Measurements from ENCODE around the gene ZBTB7B.

Gene ZBTB7B

DNA sequence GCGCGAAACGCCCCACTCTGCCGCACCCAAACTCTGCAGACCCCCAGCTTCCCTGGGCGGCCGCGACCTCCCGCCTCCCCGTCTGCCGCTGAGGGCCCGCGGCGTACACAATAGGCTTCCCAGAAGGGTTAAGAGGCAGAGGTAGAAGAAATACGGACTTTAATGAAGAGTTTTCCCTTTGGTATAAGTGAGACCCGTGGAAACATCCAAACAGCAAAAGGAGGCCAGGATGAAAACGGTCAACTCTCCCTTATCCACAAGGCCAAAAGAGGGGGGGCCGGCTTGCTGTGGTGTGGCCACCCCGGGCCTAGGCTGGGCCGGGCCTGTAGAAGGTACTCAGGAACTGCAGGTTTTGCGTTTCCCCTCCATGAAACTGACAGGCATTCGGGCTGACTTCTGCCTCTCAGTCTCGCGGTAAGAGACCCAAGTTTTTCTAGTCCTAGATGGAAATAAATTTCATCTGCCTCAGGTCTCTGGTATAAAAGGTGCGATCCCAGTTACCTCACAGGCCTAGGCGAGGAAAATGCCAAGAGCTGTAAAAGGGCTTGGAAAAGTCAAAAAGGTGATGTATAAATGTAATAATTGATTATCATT is 40.3 kb upstream of the ZBTB7B start:
- Mint-ChIP-seq H3K36me3 (peaks cover 81% of the 10 kb centered on the region), H3K4me1 (peaks cover 47% of the 10 kb centered on the region), H3K4me3 (peak overlapping the region; percentile 80), H3K9me3 (no peaks in the 10 kb centered on the region), H3K27ac (peak overlapping the region; percentile 81)
- no peak for DNase-seq (ENCODE audit: low spot score in 2 of 2)
- ATAC-seq = peak; percentile 20

DNA sequence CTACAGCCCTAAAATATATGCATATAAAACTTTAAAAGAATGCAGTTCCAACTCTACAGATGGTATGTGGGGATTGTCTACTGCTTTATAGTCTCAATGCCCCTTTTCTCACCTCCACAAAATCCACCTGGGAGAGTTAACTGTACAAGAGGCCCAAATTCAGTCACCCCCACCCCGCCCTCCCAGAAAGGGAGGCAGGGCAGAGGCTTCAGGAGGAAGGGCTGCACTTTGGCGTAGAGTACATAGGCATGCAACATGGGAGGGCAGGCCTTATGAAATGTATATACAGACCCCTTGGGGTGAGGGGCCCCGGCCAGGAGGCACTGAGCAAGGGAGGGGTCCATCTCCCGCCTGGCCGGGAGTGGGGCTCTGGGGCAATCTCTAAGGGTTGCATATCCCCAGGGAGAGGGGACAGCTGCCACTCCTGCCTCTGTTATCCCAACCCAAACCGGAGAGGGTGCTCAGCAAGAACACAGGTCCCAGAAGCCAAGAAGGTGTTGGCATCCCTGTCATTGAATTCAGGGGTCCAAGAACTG is 39.7 kb upstream of the ZBTB7B start:
- Mint-ChIP-seq H3K4me1 (peaks cover 52% of the 10 kb centered on the region), H3K9me3 (no peaks in the 10 kb centered on the region), H3K36me3 (peaks cover 81% of the 10 kb centered on the region), H3K4me3 (peak overlapping the region; percentile 80), H3K27ac (peak overlapping the region; percentile 81)
- no peak for DNase-seq (ENCODE audit: low spot score in 2 of 2)
- no peak for ATAC-seq

DNA sequence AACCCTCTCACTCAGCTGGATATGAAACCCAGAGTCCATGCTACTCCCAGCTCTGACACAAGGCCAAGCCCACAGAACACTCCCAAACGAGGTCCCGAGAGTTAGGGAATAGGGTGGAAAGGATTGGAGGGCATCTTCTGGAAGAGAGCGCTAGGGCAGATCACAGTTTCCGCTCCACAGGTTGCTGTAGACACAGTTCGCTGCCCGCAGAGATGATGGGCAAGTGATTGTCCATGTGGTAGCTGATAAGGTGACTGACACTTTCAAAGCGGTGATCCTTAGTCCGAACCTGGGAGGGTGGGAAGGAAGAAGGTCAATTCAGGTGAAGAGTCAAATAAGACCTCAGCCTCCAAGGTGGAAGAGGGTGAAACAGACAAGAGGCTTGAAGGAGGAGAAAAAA is 39.0 kb upstream of the ZBTB7B start:
- ATAC-seq (no peak), DNase-seq (ENCODE audit: low spot score in 2 of 2) (no peak)
- Mint-ChIP-seq H3K36me3 (peaks cover 81% of the 10 kb centered on the region), H3K27ac (peak overlapping the region; percentile 30), H3K4me1 (peaks cover 60% of the 10 kb centered on the region), H3K9me3 (no peaks in the 10 kb centered on the region), H3K4me3 (no peak overlapping the region)

DNA sequence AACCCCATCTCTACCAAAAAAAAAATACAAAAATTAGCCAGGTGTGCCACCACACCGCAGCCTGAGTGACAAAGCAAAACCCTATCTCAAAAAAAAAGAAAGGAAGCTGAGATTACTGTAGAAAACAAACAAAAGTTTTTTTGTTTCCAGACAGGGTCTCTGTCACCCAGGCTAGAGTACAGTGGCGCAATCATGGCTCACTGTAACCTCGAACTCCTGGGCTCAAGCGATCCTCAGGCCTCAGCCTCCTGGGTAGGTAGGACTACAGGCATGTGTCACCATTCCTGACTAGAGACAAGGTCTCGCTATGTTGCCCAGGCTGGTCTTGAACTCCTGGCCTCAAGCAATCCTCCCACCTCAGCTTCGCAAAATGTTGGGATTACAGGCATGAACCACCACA is 38.2 kb upstream of the ZBTB7B start:
- peak overlapping the region; percentile 30 for H3K27ac Mint-ChIP-seq

DNA sequence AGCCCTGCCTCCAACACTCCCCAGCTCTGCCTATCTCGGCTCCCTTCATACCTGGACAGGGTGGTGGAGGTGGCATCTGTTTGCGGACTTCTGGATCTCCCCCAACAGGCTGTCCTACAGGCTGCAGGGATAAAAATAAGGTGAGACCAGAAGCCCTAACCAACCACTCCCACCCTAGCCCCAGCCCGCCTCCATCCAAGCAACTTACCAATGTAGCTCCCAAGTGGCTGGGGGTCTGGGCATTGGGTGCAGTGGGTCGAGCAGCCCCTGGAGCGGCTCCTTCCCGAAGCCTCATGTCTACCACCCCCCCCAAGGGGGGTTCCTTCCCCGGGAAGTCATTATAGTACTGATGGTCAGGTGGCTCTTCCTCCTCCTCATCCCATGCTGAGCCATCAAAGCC is 36.5 kb upstream of the ZBTB7B start:
- Mint-ChIP-seq H3K4me3 (no peak overlapping the region), H3K9me3 (no peaks in the 10 kb centered on the region), H3K36me3 (peaks cover 81% of the 10 kb centered on the region), H3K27ac (peak overlapping the region; percentile 52), H3K4me1 (peaks cover 60% of the 10 kb centered on the region)
- no peak for DNase-seq (ENCODE audit: low spot score in 2 of 2)
- no peak for ATAC-seq

More for the DNA sequence above, 38.2 kb upstream of the ZBTB7B start:
- ATAC-seq (no peak), DNase-seq (ENCODE audit: low spot score in 2 of 2) (no peak)
- Mint-ChIP-seq H3K9me3 (no peaks in the 10 kb centered on the region), H3K4me3 (no peak overlapping the region), H3K36me3 (peaks cover 82% of the 10 kb centered on the region), H3K4me1 (peaks cover 66% of the 10 kb centered on the region)

DNA sequence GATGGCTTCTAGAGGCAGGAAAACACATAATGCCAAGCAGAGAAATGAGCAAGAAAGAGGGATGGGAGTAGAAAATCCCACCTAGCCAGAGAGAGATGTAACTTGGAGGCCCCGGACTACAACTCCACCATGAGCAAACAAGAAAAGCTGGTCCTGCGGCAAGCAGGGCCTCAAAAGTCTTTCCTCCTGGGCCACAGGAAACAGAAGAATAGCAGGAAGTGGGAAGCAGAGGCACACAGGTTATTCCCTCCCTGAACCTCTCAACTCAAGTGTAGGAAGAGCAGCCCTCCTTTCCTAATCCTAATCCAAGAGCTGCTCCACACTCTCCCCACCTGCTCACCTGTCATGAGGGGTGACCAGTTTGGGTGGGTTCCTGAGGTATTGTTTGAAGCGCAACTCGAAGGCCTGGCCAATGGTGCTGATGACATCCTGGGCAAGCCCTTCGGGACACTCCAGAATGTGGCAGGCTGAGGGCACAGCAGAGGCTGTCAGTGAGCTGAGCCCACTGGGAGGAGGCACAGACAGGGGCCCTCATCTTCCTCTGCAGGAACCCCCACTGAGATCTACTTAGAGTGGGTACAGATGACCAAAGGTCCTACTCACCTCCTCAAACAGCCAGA is 35.2 kb upstream of the ZBTB7B start:
- peak overlapping the region; percentile 93 for H3K27ac Mint-ChIP-seq
- H3K4me1 Mint-ChIP-seq = peaks cover 69% of the 10 kb centered on the region

DNA sequence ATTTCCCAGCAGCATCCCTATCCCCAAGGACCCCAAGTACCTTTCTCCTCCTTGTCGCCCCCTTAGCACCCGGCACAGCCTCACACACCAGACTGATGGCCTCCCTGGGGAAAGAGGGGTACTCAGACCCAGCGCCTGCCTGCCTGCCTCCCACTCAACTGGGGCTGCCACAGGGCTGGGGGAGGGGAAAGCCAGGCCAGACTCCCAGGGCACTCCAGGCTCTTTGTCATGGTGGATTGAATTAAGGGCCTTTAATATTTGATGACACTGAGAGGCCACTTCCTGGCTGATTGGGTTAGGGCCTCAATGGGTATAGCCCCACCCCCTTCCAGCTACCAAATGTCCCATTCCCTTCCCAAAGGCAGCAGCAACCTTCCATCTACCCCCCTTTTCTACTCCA is 33.9 kb upstream of the ZBTB7B start:
- no peak overlapping the region for H3K4me3 Mint-ChIP-seq
- DNase-seq (ENCODE audit: low spot score in 2 of 2) (no peak), ATAC-seq (no peak)
- no peaks in the 10 kb centered on the region for H3K9me3 Mint-ChIP-seq
- H3K4me1 Mint-ChIP-seq = peaks cover 64% of the 10 kb centered on the region
- H3K36me3 Mint-ChIP-seq = peaks cover 62% of the 10 kb centered on the region
- peak overlapping the region; percentile 93 for H3K27ac Mint-ChIP-seq

More for the DNA sequence above, 35.2 kb upstream of the ZBTB7B start:
- Mint-ChIP-seq H3K4me3 (no peak overlapping the region), H3K36me3 (peaks cover 75% of the 10 kb centered on the region), H3K9me3 (no peaks in the 10 kb centered on the region)
- DNase-seq (ENCODE audit: low spot score in 2 of 2) = no peak
- no peak for ATAC-seq

DNA sequence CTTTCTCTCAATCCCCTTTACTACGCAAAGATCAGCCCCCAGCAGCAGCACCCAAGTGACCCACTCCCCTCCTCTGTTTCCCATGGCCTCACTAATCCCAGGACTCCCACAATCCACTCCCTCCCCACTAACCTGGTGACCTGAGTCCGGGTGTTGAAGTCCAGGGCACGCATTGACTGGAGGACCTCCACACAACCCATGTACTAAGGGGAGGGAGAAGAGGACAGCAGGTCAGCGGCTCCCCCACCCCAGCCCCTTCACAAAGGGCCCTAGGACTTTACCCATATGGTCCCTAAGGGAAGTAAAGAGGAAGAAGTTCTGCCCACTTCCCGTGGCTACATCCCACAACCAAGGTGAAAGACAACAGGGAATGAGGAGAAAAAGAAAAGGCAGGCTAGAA is 33.4 kb upstream of the ZBTB7B start:
- ATAC-seq = no peak

DNA sequence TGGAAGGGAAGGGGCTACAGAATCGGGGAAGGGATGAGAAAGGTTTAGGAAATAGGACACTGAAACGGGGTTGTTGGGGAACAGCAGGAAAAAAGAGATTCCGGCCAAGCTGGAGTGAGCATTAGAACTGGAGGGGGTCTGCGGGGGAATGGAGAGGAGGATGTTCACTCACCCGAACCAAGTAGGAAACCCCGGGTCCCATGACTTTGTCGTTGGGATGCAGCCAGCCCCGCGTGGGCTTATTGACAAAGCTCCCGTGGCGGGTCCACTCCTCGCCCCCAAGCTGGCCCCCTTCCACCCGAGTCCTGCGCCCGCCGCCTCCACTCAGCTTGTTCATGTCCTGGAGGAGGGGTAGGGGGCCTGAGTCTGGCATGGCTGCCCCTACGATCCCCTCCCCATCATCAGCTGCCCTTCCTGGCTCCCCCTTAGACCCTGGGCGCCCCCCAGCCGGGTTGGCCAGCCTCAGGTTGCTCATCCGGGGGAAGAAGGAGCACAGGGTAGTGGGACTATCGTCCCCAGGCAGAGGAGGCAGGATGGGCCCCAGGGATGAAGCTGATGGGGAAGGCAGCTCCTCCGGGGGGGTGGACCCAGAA is 32.6 kb upstream of the ZBTB7B start:
- no peaks in the 10 kb centered on the region for H3K9me3 Mint-ChIP-seq
- peak overlapping the region; percentile 93 for H3K27ac Mint-ChIP-seq
- no peak for DNase-seq (ENCODE audit: low spot score in 2 of 2)
- peaks cover 59% of the 10 kb centered on the region for H3K4me1 Mint-ChIP-seq
- ATAC-seq = no peak
- peaks cover 54% of the 10 kb centered on the region for H3K36me3 Mint-ChIP-seq
- H3K4me3 Mint-ChIP-seq = no peak overlapping the region

More for the DNA sequence above, 33.4 kb upstream of the ZBTB7B start:
- Mint-ChIP-seq H3K4me1 (peaks cover 59% of the 10 kb centered on the region), H3K27ac (peak overlapping the region; percentile 93), H3K9me3 (no peaks in the 10 kb centered on the region), H3K4me3 (no peak overlapping the region), H3K36me3 (peaks cover 59% of the 10 kb centered on the region)
- no peak for DNase-seq (ENCODE audit: low spot score in 2 of 2)

DNA sequence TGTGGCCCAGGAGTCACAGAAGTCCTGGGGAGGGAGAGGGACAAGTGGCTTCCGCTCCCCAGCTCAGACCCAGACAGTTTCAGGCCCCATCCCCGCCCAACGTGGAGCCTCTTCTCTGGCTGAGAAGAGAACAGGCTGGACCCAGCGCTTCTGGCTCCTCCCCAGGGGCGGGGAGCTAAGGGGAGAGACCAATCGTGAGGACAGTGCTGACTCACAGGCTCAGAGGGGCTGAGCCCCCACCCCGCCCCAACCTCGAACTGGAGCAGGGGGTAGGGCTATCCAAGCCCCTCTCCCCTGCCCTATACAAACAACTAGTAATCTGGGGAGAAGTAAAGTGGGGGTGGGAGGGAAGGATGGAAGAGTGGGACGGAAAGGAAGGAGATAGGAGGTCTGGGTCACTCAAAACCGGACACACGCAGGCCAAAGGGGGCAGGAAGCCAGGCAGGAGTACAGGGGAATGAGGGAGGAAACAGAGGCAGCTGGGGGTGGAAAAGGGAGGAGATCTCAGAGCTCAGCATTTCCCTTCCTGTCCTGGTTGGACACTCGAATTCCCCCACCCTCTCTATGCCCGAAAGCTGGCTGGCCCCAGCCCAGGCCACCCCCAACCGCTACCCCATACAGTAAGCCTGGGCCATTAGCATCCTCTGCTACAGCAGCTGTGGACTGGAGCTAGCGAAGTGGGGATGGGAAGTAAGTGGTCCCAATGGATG is 31.8 kb upstream of the ZBTB7B start, which contains the start of gene SHC1:
SHC1 (minus strand) TSS at position 117 of the 710 bp plus-strand sequence. CDS start 221 bp downstream, outside the sequence.
- no peak for DNase-seq (ENCODE audit: low spot score in 2 of 2)
- peaks cover 51% of the 10 kb centered on the region for H3K4me1 Mint-ChIP-seq
- H3K36me3 Mint-ChIP-seq = peaks cover 45% of the 10 kb centered on the region
- peak within 1 kb of the TSS; percentile 43 for H3K4me3 Mint-ChIP-seq
- no peaks in the 10 kb centered on the region for H3K9me3 Mint-ChIP-seq
- peak within 1 kb of the TSS; percentile 93 for H3K27ac Mint-ChIP-seq
- ATAC-seq = no peak

DNA sequence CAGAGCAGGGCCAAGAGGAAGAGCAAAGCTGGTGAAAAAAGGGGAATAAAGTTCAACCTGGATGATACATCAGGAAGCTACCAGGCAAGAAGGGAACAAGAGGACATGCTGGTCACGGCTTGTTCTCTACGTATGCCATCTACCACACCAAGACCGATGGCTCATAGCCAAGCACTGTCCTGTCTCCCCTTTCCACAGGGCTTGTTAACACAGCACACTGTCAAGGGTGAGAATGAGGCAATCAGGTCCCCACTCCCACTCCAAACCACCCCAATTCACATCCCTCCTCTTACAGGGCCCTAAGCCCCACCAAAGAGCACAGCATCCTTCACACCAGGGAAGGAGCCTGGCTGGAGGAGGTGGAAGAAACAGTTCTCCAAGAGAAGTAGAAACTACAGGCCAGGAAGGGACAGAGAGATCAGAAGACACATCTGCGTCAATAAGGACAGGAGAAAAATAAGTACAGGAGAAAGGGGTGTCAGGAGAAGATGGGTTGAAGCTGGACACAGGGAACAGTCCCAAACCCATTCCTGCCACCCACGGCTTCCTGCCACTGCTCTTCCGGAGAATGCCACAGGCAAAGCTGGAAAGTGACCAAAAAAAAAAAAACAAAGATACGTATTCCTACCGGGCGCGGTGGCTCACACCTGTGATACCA is 31.1 kb upstream of the ZBTB7B start:
- H3K27ac Mint-ChIP-seq = peak overlapping the region; percentile 93
- ATAC-seq = no peak
- H3K4me3 Mint-ChIP-seq = peak overlapping the region; percentile 43
- peak in 1 of 2 donors; percentile 50 for DNase-seq (ENCODE audit: low spot score in 2 of 2)
- H3K36me3 Mint-ChIP-seq = peaks cover 39% of the 10 kb centered on the region
- no peaks in the 10 kb centered on the region for H3K9me3 Mint-ChIP-seq
- H3K4me1 Mint-ChIP-seq = peaks cover 51% of the 10 kb centered on the region

DNA sequence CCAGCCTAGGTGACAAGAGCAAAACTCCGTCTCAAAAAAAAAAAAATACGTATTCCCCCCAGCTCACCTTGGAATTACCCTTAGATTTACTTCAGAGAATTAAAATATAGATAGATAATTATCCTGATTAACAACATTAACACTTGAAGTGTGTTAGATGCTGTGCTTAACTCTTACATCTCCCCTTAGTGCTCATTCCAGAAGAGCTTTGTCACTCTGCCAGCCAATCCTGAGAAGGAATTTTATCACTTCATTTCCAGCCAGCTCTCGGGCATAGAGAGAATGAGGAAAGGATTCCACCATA is 30.4 kb upstream of the ZBTB7B start:
- peaks cover 32% of the 10 kb centered on the region for H3K36me3 Mint-ChIP-seq
- H3K27ac Mint-ChIP-seq = no peak overlapping the region
- no peak overlapping the region for H3K4me3 Mint-ChIP-seq
- H3K4me1 Mint-ChIP-seq = peaks cover 51% of the 10 kb centered on the region
- no peak for DNase-seq (ENCODE audit: low spot score in 2 of 2)
- no peaks in the 10 kb centered on the region for H3K9me3 Mint-ChIP-seq
- no peak for ATAC-seq

DNA sequence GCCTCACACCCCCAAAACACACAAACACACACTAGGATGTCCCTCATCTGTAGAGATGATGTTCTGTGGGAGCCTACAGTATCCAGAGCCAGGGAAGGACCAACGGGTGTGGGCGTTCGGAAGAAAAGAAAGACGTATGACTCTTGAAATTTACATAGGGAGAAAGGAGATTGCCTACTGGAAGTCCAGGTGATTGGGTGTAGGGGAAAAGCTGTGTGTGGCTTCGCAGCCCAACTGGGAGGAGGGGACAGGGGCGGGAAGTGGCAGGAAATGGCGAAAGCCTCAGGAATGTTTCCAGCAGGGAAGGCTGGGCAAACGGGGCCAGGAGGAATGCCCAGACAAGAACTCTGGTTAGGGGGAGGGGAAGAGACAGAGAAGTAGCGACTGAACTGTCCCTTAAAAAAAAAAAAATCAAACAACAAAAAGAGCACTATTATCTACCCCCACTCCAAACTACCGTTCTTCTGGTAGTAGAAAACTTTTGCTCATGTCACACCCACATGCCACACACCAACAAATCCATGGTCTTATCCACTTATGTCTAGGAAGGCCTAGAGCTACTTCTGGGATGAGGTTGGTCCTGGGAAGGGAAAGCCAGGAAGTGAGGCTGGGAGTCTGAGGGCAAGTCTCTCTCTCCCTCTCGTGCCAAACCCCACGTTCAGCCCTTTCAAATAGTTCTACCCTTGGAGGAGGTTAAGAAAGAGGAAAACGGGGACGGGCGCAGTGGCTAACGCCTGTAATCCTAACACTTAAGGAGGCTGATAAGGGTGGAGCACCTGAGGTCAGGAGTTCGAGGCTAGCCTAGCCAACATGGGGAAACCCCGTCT is 29.9 kb upstream of the ZBTB7B start:
- no peak for ATAC-seq
- Mint-ChIP-seq H3K36me3 (peaks cover 29% of the 10 kb centered on the region), H3K4me3 (no peak overlapping the region), H3K9me3 (no peaks in the 10 kb centered on the region), H3K4me1 (peaks cover 51% of the 10 kb centered on the region), H3K27ac (no peak overlapping the region)
- DNase-seq (ENCODE audit: low spot score in 2 of 2) = no peak

DNA sequence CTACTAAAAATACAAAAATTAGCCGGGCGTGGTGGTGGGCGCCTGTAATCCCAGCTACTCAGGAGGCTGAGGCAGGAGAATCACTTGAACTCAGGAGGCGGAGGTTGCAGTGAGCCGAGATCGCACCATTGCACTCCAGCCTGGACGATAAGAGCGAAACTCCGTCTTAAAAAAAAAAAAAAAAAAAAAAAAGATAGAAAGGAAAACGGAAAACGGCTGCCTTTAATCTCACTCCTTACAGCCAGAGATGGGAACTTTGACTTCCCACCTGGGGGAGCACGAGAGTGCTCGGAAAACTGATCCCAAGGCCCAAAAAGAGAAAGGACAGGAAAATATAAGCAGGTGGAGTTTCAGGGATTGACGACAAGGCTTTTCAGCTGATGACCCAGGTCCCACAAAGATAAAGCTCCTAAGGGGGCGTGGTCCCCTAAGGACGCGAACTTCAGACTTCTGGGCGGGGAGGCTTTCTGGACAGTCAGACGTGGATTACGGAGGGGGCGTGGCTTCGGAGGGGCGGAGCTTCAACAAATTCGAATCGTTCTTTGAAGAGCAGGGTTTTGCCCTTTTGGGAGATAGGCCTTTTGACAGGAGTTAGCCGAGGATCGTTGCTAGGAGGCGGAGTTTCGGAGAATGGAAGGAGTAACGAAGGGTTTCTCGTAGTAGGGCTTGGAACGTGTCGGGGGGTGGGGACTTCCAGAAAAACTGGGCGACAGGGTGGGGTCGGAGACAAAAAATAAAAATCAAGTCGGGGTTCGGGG is 29.1 kb upstream of the ZBTB7B start:
- H3K27ac Mint-ChIP-seq = no peak overlapping the region
- peak; percentile 86 to 98 for DNase-seq (ENCODE audit: low spot score in 2 of 2)
- peaks cover 29% of the 10 kb centered on the region for H3K36me3 Mint-ChIP-seq
- no peak overlapping the region for H3K4me3 Mint-ChIP-seq
- H3K9me3 Mint-ChIP-seq = no peaks in the 10 kb centered on the region
- H3K4me1 Mint-ChIP-seq = peaks cover 46% of the 10 kb centered on the region
- peak; percentile 40 for ATAC-seq

Measured in stimulated activated effector memory CD8-positive, alpha-beta T cell treated with anti-CD3 and anti-CD28 coated beads, Interleukin-12 subunit alpha, Interleukin-12 subunit beta, amount 100 ng/mL, for 72 hours (primary cell).